ENCODE results near the gene IQCN.
A peak's percentile ranks its signal among the peaks of the same experiment; 100 is the strongest.
"Not testable (repeated sequence)": the region's sequence is repeated elsewhere in the genome, so short reads cannot be mapped to it uniquely, and the experiment has no call there.

The IQCN gene

GRCh38 chr19:18209912-18210311 is 64.3 kb downstream of the IQCN start:
- not testable (repeated sequence) for DNase-seq (ENCODE audit: low read depth in 2 of 2)

GRCh38 chr19:18208098-18208951 is 65.9 kb downstream of the IQCN start:
- DNase-seq (ENCODE audit: low read depth in 2 of 2): peak in 1 of 2 donors; percentile 46

All from activated CD4-positive, alpha-beta T cell treated with anti-CD3 and anti-CD28 coated beads for 24 hours (primary cell).